Thyroid gland (tissue), 4 donors: ENCODE data around the gene RASL11B.

Experiments
- CTCF ChIP-seq, 6 experiments: fragments of 200-600 bp in 3 of 6; fragments of 450-650 bp in 3 of 6; sonication (generic) in 3 of 6; IDR thresholded peaks; one replicate each; pipeline ENCODE4 v1.5.1; 2016 to 2019; ENCODE audit warnings: antibody characterized with exemption in 6 of 6, mild to moderate bottlenecking in 2 of 6, inconsistent platforms in 1 of 6, moderate library complexity in 1 of 6
- POLR2A ChIP-seq, 2 donors: fragments of 450-650 bp; IDR thresholded peaks; one replicate each; pipeline ENCODE4 v1.6.1; 2017; ENCODE audit warnings: antibody characterized with exemption in 2 of 2, mild to moderate bottlenecking in 2 of 2, moderate library complexity in 1 of 2

GRCh38 chr4:52865300-52865699 lies 3.2 kb downstream of the RASL11B start:
- TF ChIP-seq CTCF (IDR thresholded peaks at IDR 0.05) (no peak), POLR2A (IDR thresholded peaks at IDR 0.05) (no peak)
